ENCODE results near the gene FGF9. TPM values are rescaled to one million over a fixed set of nuclear protein-coding genes. Genes with fewer than 3 reads are reported as not detected.

FGF9 gene
- total RNA-seq, 1 donor from 2014 or later, result 0.79 TPM

DNA sequence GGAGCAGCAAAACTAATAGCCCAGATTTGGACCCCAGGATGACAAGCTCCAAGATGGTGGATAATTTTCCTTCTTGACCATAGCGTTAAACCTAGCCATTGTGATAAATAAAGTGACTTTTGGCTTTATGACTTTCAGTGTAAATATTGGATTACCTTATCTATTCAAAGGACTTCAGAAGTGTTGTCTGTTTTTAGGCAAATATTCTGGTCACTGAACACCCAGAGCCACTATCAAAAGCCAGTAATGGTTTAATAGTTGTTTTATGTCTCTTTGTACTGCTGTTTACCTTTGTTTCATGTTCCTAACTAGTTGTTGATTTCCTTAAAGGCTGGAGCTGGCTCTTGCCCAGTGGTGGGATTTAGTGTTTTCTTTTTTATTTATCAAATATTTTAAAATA lies 81.6 kb downstream of the FGF9 start:
- no peak for FAIRE-seq
- TF ChIP-seq, protein P1, sequence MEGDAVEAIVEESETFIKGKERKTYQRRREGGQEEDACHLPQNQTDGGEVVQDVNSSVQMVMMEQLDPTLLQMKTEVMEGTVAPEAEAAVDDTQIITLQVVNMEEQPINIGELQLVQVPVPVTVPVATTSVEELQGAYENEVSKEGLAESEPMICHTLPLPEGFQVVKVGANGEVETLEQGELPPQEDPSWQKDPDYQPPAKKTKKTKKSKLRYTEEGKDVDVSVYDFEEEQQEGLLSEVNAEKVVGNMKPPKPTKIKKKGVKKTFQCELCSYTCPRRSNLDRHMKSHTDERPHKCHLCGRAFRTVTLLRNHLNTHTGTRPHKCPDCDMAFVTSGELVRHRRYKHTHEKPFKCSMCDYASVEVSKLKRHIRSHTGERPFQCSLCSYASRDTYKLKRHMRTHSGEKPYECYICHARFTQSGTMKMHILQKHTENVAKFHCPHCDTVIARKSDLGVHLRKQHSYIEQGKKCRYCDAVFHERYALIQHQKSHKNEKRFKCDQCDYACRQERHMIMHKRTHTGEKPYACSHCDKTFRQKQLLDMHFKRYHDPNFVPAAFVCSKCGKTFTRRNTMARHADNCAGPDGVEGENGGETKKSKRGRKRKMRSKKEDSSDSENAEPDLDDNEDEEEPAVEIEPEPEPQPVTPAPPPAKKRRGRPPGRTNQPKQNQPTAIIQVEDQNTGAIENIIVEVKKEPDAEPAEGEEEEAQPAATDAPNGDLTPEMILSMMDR (IDR thresholded peaks at IDR 0.05; ENCODE audit: insufficient read depth, low read length, severe bottlenecking), result no peak

GRCh38 chr13:21753117-21753729 lies 82.3 kb downstream of the FGF9 start:
- Histone ChIP-seq H3K4me3 (ENCODE audit: low read depth, low read length) (no peak overlapping the region), H3K36me3 (ENCODE audit: control insufficient read depth, insufficient read depth, low read length) (no peaks in the 10 kb centered on the region), H3K27me3 (ENCODE audit: control insufficient read depth, insufficient read depth, low read length) (no peaks in the 10 kb centered on the region)
- no peak for FAIRE-seq
- no peak for DNase-seq (ENCODE audit: low read depth)
- TF ChIP-seq, protein P1 (IDR thresholded peaks at IDR 0.05; ENCODE audit: insufficient read depth, low read length, severe bottlenecking), result no peak

More for the DNA sequence above, 81.6 kb downstream of the FGF9 start:
- H3K36me3 ChIP-seq (ENCODE audit: control insufficient read depth, insufficient read depth, low read length), result no peaks in the 10 kb centered on the region
- H3K4me3 ChIP-seq (ENCODE audit: low read depth, low read length), result no peak overlapping the region
- no peaks in the 10 kb centered on the region for H3K27me3 ChIP-seq (ENCODE audit: control insufficient read depth, insufficient read depth, low read length)
- no peak for DNase-seq (ENCODE audit: low read depth)

Other genes with a start within 250 kb of the FGF9 start
- 54.8 and 59.0 TPM in 2 replicates for gene ZDHHC20, start 211.8 kb upstream of the FGF9 start, total RNA-seq
- 41.9 and 43.4 TPM in 2 replicates for gene MICU2, start 66.9 kb upstream of the FGF9 start, total RNA-seq

Data from bronchial epithelial cell (primary cell).